ENCODE results near the gene HOXD8. TPM values are rescaled to one million over a fixed set of nuclear protein-coding genes. Genes with fewer than 3 reads are reported as not detected.

The HOXD8 gene
- total and polyA plus RNA-seq, 9 of the 15 experiments (the other 6 are each of a cell fraction or from before 2014, with no cell fraction given), result 0.04 to 0.15 TPM; not detected in 7

DNA sequence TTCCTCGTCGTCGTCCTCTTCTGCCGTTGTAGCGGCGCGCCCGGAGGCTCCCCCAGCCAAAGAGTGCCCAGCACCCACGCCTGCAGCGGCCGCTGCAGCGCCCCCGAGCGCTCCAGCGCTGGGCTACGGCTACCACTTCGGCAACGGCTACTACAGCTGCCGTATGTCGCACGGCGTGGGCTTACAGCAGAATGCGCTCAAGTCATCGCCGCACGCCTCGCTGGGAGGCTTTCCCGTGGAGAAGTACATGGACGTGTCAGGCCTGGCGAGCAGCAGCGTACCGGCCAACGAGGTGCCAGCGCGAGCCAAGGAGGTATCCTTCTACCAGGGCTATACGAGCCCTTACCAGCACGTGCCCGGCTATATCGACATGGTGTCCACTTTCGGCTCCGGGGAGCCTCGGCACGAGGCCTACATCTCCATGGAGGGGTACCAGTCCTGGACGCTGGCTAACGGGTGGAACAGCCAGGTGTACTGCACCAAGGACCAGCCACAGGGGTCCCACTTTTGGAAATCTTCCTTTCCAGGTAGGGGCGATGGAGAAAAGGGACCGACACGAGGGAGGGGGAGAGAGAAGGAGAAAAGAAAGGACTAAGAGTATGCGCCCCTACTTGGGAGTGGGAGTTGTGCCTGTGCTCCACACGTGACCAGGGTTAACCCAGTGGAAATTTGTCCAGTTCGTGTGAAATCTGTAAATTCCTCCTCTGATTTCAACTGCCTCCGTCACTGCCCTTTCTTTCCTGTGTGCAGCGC is 36.2 kb upstream of the HOXD8 start:
- ATAC-seq (no peak), FAIRE-seq (no peak), DNase-seq (ENCODE audit: extremely low read depth in 1 of 4, low spot score in 3 of 4) (no peak)
- H3K36me3 ChIP-seq (ENCODE audit: control insufficient read depth, insufficient read depth, low read length), result no peaks in the 10 kb centered on the region
- no peak overlapping the region for H3K4me2 ChIP-seq (ENCODE audit: insufficient read depth, low read length)
- POLR2A ChIA-PET, result no interaction called here
- in situ Hi-C loops (cut with MboI), result loop anchor here (25.0 kb wide), 1 partner anchor 1056 kb away; no protein-coding TSS in a partner anchor
- BruUV-seq (replicated peaks), result no TSS peak
- no peak overlapping the region for H3K27ac ChIP-seq (ENCODE audit: extremely low read depth, low read depth, low read length)
- no peaks in the 10 kb centered on the region for H3K79me2 ChIP-seq (ENCODE audit: control insufficient read depth, insufficient read depth, low read length)
- 23% methylated on average over 43 of the region's 53 CpGs for WGBS (ENCODE audit: insufficient coverage, low coverage, missing lambda C conversion rate)
- H3K9me1 ChIP-seq (ENCODE audit: control insufficient read depth, insufficient read depth, low read length), result no peaks in the 10 kb centered on the region
- intact Hi-C loops (cut with micrococcal nuclease), result no loop called here
- H3K4me3 ChIP-seq, result no peak overlapping the region
- H3K9ac ChIP-seq (ENCODE audit: insufficient read depth in 1 of 2, low read depth in 2 of 2, low read length in 2 of 2), result no peak overlapping the region
- CTCF ChIA-PET (ENCODE audit: low intra/inter-chr PET ratio), result no interaction called here
- peaks cover 8 to 21% of the 10 kb centered on the region in 2 experiments for H3K4me1 ChIP-seq (replicated peaks in 1 of 2; ENCODE audit: control insufficient read depth in 2 of 2, insufficient read depth in 2 of 2, low read length in 2 of 2)
- H4K20me1 ChIP-seq (replicated peaks; ENCODE audit: control insufficient read depth, insufficient read depth, low read length), result peaks cover 5% of the 10 kb centered on the region; the same call in 1 of the 2 replicates
- H3K27me3 ChIP-seq (ENCODE audit: control insufficient read depth in 2 of 2, insufficient read depth in 2 of 2, low read length in 2 of 2), result peaks cover 65 to 75% of the 10 kb centered on the region in 2 experiments
- no peak overlapping the region for H2AFZ ChIP-seq (ENCODE audit: low read depth, low read length)
- H3K9me3 ChIP-seq (replicated peaks; ENCODE audit: control insufficient read depth, insufficient read depth, low read depth, low read length), result no peaks in the 10 kb centered on the region
- no peak for TF ChIP-seq RAD21 (CRISPR knock-in tag; conservative IDR thresholded peaks at IDR 0.05 in 1 of 2, IDR thresholded peaks at IDR 0.05 in 1 of 2)
- TF ChIP-seq FOXJ3 (CRISPR knock-in tag; IDR thresholded peaks at IDR 0.05), result no peak
- TF ChIP-seq GTF2E2 (tag; IDR thresholded peaks at IDR 0.05), result no peak
- TF ChIP-seq, protein P1, sequence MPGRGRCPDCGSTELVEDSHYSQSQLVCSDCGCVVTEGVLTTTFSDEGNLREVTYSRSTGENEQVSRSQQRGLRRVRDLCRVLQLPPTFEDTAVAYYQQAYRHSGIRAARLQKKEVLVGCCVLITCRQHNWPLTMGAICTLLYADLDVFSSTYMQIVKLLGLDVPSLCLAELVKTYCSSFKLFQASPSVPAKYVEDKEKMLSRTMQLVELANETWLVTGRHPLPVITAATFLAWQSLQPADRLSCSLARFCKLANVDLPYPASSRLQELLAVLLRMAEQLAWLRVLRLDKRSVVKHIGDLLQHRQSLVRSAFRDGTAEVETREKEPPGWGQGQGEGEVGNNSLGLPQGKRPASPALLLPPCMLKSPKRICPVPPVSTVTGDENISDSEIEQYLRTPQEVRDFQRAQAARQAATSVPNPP (IDR thresholded peaks at IDR 0.05; ENCODE audit: borderline replicate concordance, insufficient read depth, insufficient read length), result no peak
- no peak for TF ChIP-seq ZNF561 (CRISPR knock-in tag; conservative IDR thresholded peaks at IDR 0.05)
- TF ChIP-seq ZNF140 (CRISPR knock-in tag; IDR thresholded peaks at IDR 0.05), result no peak
- TF ChIP-seq TAF1 (IDR thresholded peaks at IDR 0.05; ENCODE audit: control insufficient read depth, extremely low read depth, insufficient read depth, low read length, severe bottlenecking), result no peak
- no peak for TF ChIP-seq HLTF (IDR thresholded peaks at IDR 0.05)
- no peak for TF ChIP-seq RREB1 (CRISPR knock-in tag; IDR thresholded peaks at IDR 0.05)

All from K562 (cell line).